K562 (cell line): ENCODE data around the gene SPATS2L.

ENCODE experiments used
- ARID2 ChIP-seq: fragments of 450-650 bp; IDR thresholded peaks from 2 replicates; pipeline ENCODE4 v1.6.1; 2017; ENCODE audit warnings: antibody characterized with exemption, mild to moderate bottlenecking
- BMI1 ChIP-seq: fragments of 150-350 bp; IDR thresholded peaks from 2 replicates; pipeline ENCODE4 v1.6.1; 2014; ENCODE audit warnings: low read length
- EP300 ChIP-seq: IDR thresholded peaks from 2 replicates; pipeline ENCODE4 v1.6.1; 2012; ENCODE audit warnings: low read length, improper control_type of control experiment
- GATAD2A ChIP-seq: fragments of 450-650 bp; IDR thresholded peaks from 2 replicates; pipeline ENCODE4 v1.6.1; 2017
- HDAC3 ChIP-seq: fragments of 450-650 bp; IDR thresholded peaks from 2 replicates; pipeline ENCODE4 v1.6.1; 2018; ENCODE audit warnings: borderline replicate concordance, mild to moderate bottlenecking, moderate library complexity; ENCODE audit not compliant: partially characterized antibody
- MTA2 ChIP-seq: fragments of 450-650 bp; IDR thresholded peaks from 2 replicates; pipeline ENCODE4 v1.6.1; 2016; ENCODE audit warnings: low read depth
- POLR2AphosphoS5 ChIP-seq: IDR thresholded peaks from 2 replicates; pipeline ENCODE4 v1.6.1; 2011; ENCODE audit warnings: mild to moderate bottlenecking, low read depth, low read length, moderate library complexity; ENCODE audit not compliant: control insufficient read depth, insufficient read depth
- RFX5 ChIP-seq: IDR thresholded peaks from 2 replicates; pipeline ENCODE4 v1.6.1; 2011; ENCODE audit warnings: low read depth, mild to moderate bottlenecking, improper control_type of control experiment, low read length
- ZNF436 ChIP-seq: fragments of 250-450, 450-650 bp; sonication (Bioruptor Pico); formaldehyde crosslinking; IDR thresholded peaks from 2 replicates; pipeline ENCODE4 v1.7.0; 2020; ENCODE audit warnings: mild to moderate bottlenecking
- ZNF445 ChIP-seq: fragments of 250-450 bp; sonication (Bioruptor Pico); IDR thresholded peaks from 2 replicates; pipeline ENCODE4 v1.4.0; 2020; ENCODE audit warnings: low read depth, mild to moderate bottlenecking, moderate library complexity
- TF ChIP-seq, protein P1 (sequence below): fragments of 250-450 bp; sonication (Bioruptor Pico); IDR thresholded peaks from 2 replicates; pipeline ENCODE4 v1.5.0; 2020; ENCODE audit warnings: mild to moderate bottlenecking
- TF ChIP-seq, protein P2 (sequence below), 2 experiments: fragments of 450-650 bp in 1 of 2; sonication (generic) in 1 of 2; formaldehyde crosslinking in 1 of 2; IDR thresholded peaks in 1 of 2; conservative IDR thresholded peaks in 1 of 2; 2 replicates each; pipeline versions ENCODE4 v1.6.1 to v1.8.1; 2016 to 2023; ENCODE audit warnings: mild to moderate bottlenecking in 2 of 2, moderate library complexity in 2 of 2, inconsistent platforms in 1 of 2, missing genetic modification reagents in 1 of 2

DNA sequence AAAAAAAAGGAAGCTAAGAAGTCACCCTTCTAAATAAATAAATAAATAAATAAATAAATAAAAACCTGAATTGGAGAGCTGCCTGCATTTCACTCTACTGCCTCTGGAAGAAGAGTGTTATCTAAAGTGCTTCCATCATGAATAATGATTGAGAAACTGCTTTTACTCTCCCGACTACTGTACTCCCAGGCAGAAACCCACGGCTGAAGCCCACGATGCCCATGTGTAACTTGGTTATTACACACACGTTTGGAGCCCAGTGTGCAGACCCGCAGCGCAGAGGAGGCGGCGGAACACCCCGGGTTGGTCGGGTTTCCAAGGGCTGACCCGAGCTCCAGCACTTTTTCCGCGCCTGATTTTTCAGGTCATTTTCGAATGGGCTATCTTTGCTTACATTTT lies 697 bp upstream of the SPATS2L start:
- no peak for TF ChIP-seq HDAC3
- TF ChIP-seq ZNF445 = no peak
- no peak for TF ChIP-seq ZNF436 (CRISPR knock-in tag)
- TF ChIP-seq ARID2 = no peak
- TF ChIP-seq, protein P1, sequence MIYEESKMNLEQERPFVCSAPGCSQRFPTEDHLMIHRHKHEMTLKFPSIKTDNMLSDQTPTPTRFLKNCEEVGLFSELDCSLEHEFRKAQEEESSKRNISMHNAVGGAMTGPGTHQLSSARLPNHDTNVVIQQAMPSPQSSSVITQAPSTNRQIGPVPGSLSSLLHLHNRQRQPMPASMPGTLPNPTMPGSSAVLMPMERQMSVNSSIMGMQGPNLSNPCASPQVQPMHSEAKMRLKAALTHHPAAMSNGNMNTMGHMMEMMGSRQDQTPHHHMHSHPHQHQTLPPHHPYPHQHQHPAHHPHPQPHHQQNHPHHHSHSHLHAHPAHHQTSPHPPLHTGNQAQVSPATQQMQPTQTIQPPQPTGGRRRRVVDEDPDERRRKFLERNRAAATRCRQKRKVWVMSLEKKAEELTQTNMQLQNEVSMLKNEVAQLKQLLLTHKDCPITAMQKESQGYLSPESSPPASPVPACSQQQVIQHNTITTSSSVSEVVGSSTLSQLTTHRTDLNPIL (CRISPR knock-in tag) = no peak
- no peak for TF ChIP-seq POLR2AphosphoS5
- TF ChIP-seq MTA2 = no peak
- TF ChIP-seq, protein P2, sequence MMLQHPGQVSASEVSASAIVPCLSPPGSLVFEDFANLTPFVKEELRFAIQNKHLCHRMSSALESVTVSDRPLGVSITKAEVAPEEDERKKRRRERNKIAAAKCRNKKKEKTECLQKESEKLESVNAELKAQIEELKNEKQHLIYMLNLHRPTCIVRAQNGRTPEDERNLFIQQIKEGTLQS (IDR thresholded peaks at IDR 0.05) = no peak
- TF ChIP-seq, protein P2 (CRISPR knock-in tag; conservative IDR thresholded peaks at IDR 0.05) = no peak
- no peak for TF ChIP-seq EP300
- TF ChIP-seq GATAD2A = no peak
- no peak for TF ChIP-seq BMI1
- no peak for TF ChIP-seq RFX5
